Neural cell (in vitro differentiated cells): Measurements from ENCODE around the gene COPZ1. TPM values are rescaled to one million over a fixed set of nuclear protein-coding genes. Genes with fewer than 3 reads are reported as not detected.
A peak's percentile ranks its signal among the peaks of the same experiment; 100 is the strongest.

Experiments
- H2AFZ ChIP-seq: fragments of 200-600, 300-800 bp; sonication (generic), shearing (Covaris generic); 2 replicates; pipeline ENCODE4 v1.6.0; 2014; ENCODE audit warnings: low read depth, mild to moderate bottlenecking, antibody characterized with exemption, low read length, moderate library complexity
- H3F3A ChIP-seq: fragments of 200-600 bp; shearing (Covaris generic); 2 replicates; pipeline ENCODE4 v1.6.1; 2016; ENCODE audit warnings: mild to moderate bottlenecking, moderate library complexity, mixed read lengths, antibody characterized with exemption, low read length; ENCODE audit not compliant: insufficient read depth, poor library complexity, severe bottlenecking
- H3K27ac ChIP-seq: fragments of 200-600, 300-800 bp; sonication (generic), shearing (Covaris generic); 2 replicates; pipeline ENCODE4 v1.5.1; 2014; ENCODE audit warnings: mild to moderate bottlenecking, low read length, moderate library complexity
- H3K27me3 ChIP-seq: fragments of 300-800, 200-600 bp; sonication (generic), shearing (Covaris generic); 2 replicates; pipeline ENCODE4 v1.6.0; 2014; ENCODE audit warnings: mild to moderate bottlenecking, low read depth, low read length, moderate library complexity; ENCODE audit not compliant: insufficient read depth
- H3K36me3 ChIP-seq: fragments of 300-800, 200-600 bp; sonication (generic), shearing (Covaris generic); 2 replicates; pipeline ENCODE4 v1.5.1; 2014; ENCODE audit warnings: mild to moderate bottlenecking, antibody characterized with exemption, low read length, moderate library complexity; ENCODE audit not compliant: insufficient read depth
- H3K4me2 ChIP-seq: fragments of 300-800, 200-600 bp; sonication (generic), shearing (Covaris generic); 2 replicates; pipeline ENCODE4 v1.6.0; 2014; ENCODE audit warnings: mild to moderate bottlenecking, low read length
- H3K4me3 ChIP-seq: fragments of 300-800, 200-600 bp; sonication (generic), shearing (Covaris generic); 2 replicates; pipeline ENCODE4 v1.5.1; 2014; ENCODE audit warnings: mild to moderate bottlenecking, low read length, moderate library complexity
- H3K79me2 ChIP-seq: fragments of 200-600 bp; shearing (Covaris generic); replicated peaks from 2 replicates; pipeline ENCODE4 v1.6.0; 2014; ENCODE audit warnings: mild to moderate bottlenecking, low read length, moderate library complexity; ENCODE audit not compliant: insufficient read depth
- H3K9ac ChIP-seq: fragments of 300-800, 200-600 bp; sonication (generic), shearing (Covaris generic); 2 replicates; pipeline ENCODE4 v1.6.1; 2016; ENCODE audit warnings: mild to moderate bottlenecking, low read length, mixed read lengths
- H3K9me2 ChIP-seq: fragments of 200-600 bp; shearing (Covaris generic); 2 replicates; pipeline ENCODE4 v1.6.1; 2016; ENCODE audit warnings: mild to moderate bottlenecking, low read length, mixed read lengths; ENCODE audit not compliant: insufficient read depth
- H3K9me3 ChIP-seq: fragments of 200-600, 300-800 bp; sonication (generic), shearing (Covaris generic); 2 replicates; pipeline ENCODE4 v1.6.1; 2016; ENCODE audit warnings: mild to moderate bottlenecking, mixed run types, low read length, moderate library complexity, mixed read lengths
- H4K20me1 ChIP-seq: fragments of 200-600 bp; shearing (Covaris generic); 2 replicates; pipeline ENCODE4 v1.6.1; 2016; ENCODE audit warnings: mild to moderate bottlenecking, mixed run types; ENCODE audit not compliant: insufficient read depth
- CTCF ChIP-seq: fragments of 450-650 bp; IDR thresholded peaks from 2 replicates; pipeline ENCODE4 v1.5.1; 2014; ENCODE audit warnings: antibody characterized with exemption, mild to moderate bottlenecking, moderate library complexity; ENCODE audit not compliant: poor library complexity, severe bottlenecking
- EP300 ChIP-seq: fragments of 450-650 bp; conservative IDR thresholded peaks from 2 replicates; pipeline ENCODE4 v1.6.1; 2014; ENCODE audit warnings: antibody characterized with exemption, mild to moderate bottlenecking, moderate library complexity; ENCODE audit not compliant: poor library complexity, severe bottlenecking
- EZH2 ChIP-seq: fragments of 200-600, 300-800 bp; shearing (Covaris generic), sonication (generic); IDR thresholded peaks from 2 replicates; pipeline ENCODE4 v1.6.1; 2014; ENCODE audit warnings: antibody characterized with exemption, low read length, borderline replicate concordance, mild to moderate bottlenecking; ENCODE audit not compliant: insufficient read depth, poor library complexity, severe bottlenecking
- MXI1 ChIP-seq: fragments of 450-650 bp; conservative IDR thresholded peaks from 2 replicates; pipeline ENCODE4 v1.6.1; 2014; ENCODE audit warnings: antibody characterized with exemption, mild to moderate bottlenecking; ENCODE audit not compliant: poor library complexity, severe bottlenecking
- POLR2AphosphoS5 ChIP-seq: IDR thresholded peaks from 2 replicates; pipeline ENCODE4 v1.6.1; 2012
- RAD21 ChIP-seq: fragments of 450-650 bp; conservative IDR thresholded peaks from 2 replicates; pipeline ENCODE4 v1.6.1; 2014; ENCODE audit warnings: antibody characterized with exemption, mild to moderate bottlenecking, moderate library complexity
- REST ChIP-seq: IDR thresholded peaks from 2 replicates; pipeline ENCODE4 v1.6.1; 2012; ENCODE audit warnings: borderline replicate concordance
- SMC3 ChIP-seq: fragments of 450-650 bp; conservative IDR thresholded peaks from 2 replicates; pipeline ENCODE4 v1.6.1; 2014; ENCODE audit warnings: antibody characterized with exemption, mild to moderate bottlenecking, moderate library complexity; ENCODE audit not compliant: poor library complexity
- TAF1 ChIP-seq: IDR thresholded peaks from 2 replicates; pipeline ENCODE4 v1.6.1; 2012; ENCODE audit warnings: low read depth
- polyA plus RNA-seq: library from polyadenylated mRNA; depleted of rRNA; stranded (reverse); fragments of >200 nt; gene quantifications from 2 replicates; pipeline ENCODE4 v1.2.3, GENCODE V29; 2014

The COPZ1 gene
- polyA plus RNA-seq, 1 donor from 2014 or later = 192 TPM

- H3K79me2 ChIP-seq = peaks cover 77% of the 10 kb centered on the region
- no peaks in the 10 kb centered on the region for H3K9me3 ChIP-seq
- H3K36me3 ChIP-seq = peaks cover 8% of the 10 kb centered on the region
- no peaks in the 10 kb centered on the region for H3K9me2 ChIP-seq
- peak within 1 kb of the TSS; percentile 97 for H3K27ac ChIP-seq
- H3K9ac ChIP-seq = peak within 1 kb of the TSS; percentile 90
- H3F3A ChIP-seq = peaks cover 7% of the 10 kb centered on the region
- peaks cover 13% of the 10 kb centered on the region for H4K20me1 ChIP-seq
- H2AFZ ChIP-seq = peak within 1 kb of the TSS; percentile 51
- TF ChIP-seq POLR2AphosphoS5 (peak; percentile 98), REST (peak; percentile 94), MXI1 (peak; percentile 95), SMC3 (peak; percentile 36), EP300 (peak; percentile 52), TAF1 (peak; percentile 74), EZH2 (no peak), CTCF (no peak), RAD21 (peak; percentile 43)
- no peaks in the 10 kb centered on the region for H3K27me3 ChIP-seq
- peak within 1 kb of the TSS; percentile 74 for H3K4me3 ChIP-seq
- H3K4me2 ChIP-seq = peak within 1 kb of the TSS; percentile 86
Observed at GRCh38 chr12:54279632-54280467, 45.1 kb upstream of the COPZ1 start, which contains the start of gene CBX5. TSS of gene CBX5 (minus strand) at chr12:54280122. CDS start at chr12:54257650, 22,472 bp downstream.

GRCh38 chr12:54280468-54281260 is 44.3 kb upstream of the COPZ1 start, which contains the start of gene HNRNPA1:
TSS of gene HNRNPA1 (plus strand) at chr12:54280726. CDS start at chr12:54280808, 82 bp downstream.
- Histone ChIP-seq H3K4me2 (peak within 1 kb of the TSS; percentile 86), H3K27me3 (no peaks in the 10 kb centered on the region), H2AFZ (peak within 1 kb of the TSS; percentile 51), H4K20me1 (peaks cover 19% of the 10 kb centered on the region), H3K9ac (peak within 1 kb of the TSS; percentile 90), H3F3A (peaks cover 7% of the 10 kb centered on the region), H3K4me3 (peak within 1 kb of the TSS; percentile 74), H3K27ac (peak within 1 kb of the TSS; percentile 97), H3K79me2 (peaks cover 71% of the 10 kb centered on the region), H3K36me3 (peaks cover 9% of the 10 kb centered on the region), H3K9me2 (no peaks in the 10 kb centered on the region), H3K9me3 (no peaks in the 10 kb centered on the region)
- TF ChIP-seq RAD21 (peak; percentile 38), SMC3 (peak; percentile 58), CTCF (peak; percentile 21), POLR2AphosphoS5 (peak; percentile 97), EZH2 (no peak), TAF1 (peak; percentile 82), MXI1 (peak; percentile 97), REST (peak; percentile 96), EP300 (peak; percentile 63)
